Astrocyte of the cerebellum (primary cell): ENCODE data around the gene CDH22.

Source experiments
- DNase-seq: peaks from one replicate; pipeline ENCODE4 v3.0.0-alpha.2; 2011; ENCODE audit warnings: low read depth
- H3K4me3 ChIP-seq: 2 replicates; pipeline ENCODE4 v1.5.1; 2011; ENCODE audit warnings: mild to moderate bottlenecking, low read depth, low read length, moderate library complexity
- in situ Hi-C: cut with HindIII; loops from 2 replicates; pipeline ENCODE4 v1.10.0; 2017; ENCODE audit warnings: low sequenced_read_pairs
- TF ChIP-seq, protein P1 (sequence below): IDR thresholded peaks from 2 replicates; pipeline ENCODE4 v1.5.1; 2012; ENCODE audit warnings: low read length, low read depth, moderate library complexity, mild to moderate bottlenecking; ENCODE audit errors: missing control alignments

Gene CDH22

DNA sequence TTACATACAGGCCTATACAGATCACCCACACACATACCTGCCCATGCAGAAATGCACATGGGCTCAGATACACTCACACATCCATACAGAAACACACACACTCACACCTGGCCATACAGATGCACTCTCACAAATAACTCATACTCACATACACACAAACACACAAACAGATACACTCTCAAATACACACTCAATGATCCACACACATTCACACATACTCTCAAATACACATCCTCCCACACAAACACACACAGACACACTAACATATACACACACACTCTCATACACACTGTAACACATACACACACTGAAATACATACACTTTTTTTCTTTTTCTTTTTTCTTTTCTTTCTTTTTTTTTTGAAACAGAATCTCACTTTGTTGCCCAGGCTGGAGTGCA is 90.7 kb downstream of the CDH22 start:
- DNase-seq = no peak
- TF ChIP-seq, protein P1, sequence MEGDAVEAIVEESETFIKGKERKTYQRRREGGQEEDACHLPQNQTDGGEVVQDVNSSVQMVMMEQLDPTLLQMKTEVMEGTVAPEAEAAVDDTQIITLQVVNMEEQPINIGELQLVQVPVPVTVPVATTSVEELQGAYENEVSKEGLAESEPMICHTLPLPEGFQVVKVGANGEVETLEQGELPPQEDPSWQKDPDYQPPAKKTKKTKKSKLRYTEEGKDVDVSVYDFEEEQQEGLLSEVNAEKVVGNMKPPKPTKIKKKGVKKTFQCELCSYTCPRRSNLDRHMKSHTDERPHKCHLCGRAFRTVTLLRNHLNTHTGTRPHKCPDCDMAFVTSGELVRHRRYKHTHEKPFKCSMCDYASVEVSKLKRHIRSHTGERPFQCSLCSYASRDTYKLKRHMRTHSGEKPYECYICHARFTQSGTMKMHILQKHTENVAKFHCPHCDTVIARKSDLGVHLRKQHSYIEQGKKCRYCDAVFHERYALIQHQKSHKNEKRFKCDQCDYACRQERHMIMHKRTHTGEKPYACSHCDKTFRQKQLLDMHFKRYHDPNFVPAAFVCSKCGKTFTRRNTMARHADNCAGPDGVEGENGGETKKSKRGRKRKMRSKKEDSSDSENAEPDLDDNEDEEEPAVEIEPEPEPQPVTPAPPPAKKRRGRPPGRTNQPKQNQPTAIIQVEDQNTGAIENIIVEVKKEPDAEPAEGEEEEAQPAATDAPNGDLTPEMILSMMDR = no peak
- no peak overlapping the region for H3K4me3 ChIP-seq
- in situ Hi-C loops = no loop called here

DNA sequence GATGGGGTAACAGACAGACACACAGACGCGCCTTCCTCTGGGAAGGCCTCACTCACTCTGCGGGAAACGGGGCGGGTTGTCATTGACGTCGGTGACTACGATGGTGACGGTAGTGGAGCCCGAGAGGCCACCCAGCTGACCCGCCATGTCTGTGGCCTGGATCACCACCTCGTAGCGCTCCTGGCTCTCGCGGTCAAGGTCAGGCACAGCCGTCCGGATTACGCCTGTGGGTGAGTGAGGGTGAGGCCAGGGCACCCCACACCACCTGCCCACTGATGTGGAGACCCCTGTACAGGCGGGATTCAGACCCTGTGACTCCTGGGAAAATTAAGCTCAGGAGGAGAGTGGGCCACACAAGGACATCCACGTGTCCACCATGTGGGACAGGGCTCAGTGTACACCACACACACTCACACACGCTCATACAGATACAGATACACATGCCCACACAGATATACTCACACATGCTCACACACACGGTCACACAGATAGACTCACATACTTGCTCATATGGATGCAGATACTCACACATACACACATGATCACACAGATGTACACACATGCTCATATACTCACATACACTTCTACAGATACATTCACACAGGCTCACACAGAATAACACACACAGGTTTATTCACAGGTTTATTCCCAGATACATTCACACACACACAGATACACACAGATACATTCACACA is 91.4 kb downstream of the CDH22 start:
- H3K4me3 ChIP-seq = no peak overlapping the region
- in situ Hi-C loops = no loop called here
- DNase-seq = no peak
- TF ChIP-seq, protein P1 = no peak

DNA sequence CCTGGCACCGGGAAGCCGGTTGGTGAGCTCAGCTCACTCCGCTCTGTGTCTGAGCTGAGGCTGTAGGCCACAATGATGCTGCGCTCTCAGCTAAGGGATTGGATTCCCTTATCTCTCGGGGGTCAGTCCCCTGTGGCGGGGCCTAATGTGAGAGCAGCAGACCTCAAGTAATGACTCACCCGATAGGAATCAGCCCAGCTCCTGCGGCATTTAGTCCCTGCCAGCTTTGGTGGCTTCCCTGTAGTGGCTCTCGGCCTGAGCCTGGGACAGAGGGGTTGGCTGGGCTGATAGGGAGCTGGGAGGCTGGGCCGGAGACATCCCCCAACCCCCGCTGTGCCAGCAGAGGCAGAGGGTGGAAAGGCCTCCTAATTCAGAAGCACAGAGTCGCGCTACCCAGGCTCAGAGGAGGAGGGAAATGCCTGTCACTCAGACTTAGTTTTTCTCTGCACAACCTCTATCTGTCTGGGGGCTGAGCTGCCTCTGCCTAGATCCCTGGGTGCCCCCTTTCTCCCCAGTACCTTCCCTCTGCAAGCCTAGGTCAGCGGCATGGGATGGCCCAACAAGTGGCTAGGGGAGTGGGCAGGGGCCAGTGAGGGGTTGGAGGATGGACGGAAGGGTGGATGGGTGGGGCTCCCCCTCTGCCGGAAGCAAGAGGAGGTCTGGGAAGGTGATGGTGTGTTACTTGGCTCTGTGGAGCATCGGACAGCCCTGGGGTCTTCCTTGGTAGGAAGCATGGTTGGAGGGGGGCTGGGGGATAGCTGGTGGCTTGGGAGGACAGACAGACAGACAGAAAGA is 92.2 kb downstream of the CDH22 start:
- peak; percentile 19 for DNase-seq
- TF ChIP-seq, protein P1 = no peak
- in situ Hi-C loops = no loop called here
- no peak overlapping the region for H3K4me3 ChIP-seq

DNA sequence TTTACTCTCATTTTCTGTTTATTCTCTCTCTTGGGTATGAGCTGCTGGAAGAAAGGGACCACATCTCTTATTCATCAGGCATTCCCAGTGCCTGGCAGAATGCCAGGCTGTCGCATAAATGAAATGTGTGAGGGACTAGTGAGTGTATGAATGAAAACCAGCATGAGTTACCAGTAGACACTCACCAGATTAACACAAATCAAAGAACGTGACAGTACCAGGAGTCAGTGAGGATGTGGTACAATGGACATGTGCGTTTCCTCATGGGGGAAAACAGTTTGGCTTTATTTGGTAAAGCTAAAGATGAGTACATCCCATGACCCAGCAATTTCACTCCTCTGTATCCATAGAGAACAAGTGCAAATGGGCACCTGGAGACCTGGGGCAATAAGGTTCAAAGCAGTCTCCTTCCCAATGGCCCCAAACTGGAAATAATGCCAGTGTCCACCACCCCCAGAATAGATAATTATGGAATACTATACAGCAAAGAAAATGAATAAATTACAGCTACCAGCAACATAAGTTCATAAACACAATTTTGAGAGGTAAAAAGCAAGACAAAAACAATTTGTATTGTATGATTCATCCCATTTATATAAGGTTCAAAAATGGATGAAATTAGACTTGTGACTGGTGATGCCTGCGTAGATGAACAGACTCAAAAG is 93.3 kb downstream of the CDH22 start:
- in situ Hi-C loops = no loop called here
- no peak for DNase-seq
- TF ChIP-seq, protein P1 = no peak
- H3K4me3 ChIP-seq = no peak overlapping the region

DNA sequence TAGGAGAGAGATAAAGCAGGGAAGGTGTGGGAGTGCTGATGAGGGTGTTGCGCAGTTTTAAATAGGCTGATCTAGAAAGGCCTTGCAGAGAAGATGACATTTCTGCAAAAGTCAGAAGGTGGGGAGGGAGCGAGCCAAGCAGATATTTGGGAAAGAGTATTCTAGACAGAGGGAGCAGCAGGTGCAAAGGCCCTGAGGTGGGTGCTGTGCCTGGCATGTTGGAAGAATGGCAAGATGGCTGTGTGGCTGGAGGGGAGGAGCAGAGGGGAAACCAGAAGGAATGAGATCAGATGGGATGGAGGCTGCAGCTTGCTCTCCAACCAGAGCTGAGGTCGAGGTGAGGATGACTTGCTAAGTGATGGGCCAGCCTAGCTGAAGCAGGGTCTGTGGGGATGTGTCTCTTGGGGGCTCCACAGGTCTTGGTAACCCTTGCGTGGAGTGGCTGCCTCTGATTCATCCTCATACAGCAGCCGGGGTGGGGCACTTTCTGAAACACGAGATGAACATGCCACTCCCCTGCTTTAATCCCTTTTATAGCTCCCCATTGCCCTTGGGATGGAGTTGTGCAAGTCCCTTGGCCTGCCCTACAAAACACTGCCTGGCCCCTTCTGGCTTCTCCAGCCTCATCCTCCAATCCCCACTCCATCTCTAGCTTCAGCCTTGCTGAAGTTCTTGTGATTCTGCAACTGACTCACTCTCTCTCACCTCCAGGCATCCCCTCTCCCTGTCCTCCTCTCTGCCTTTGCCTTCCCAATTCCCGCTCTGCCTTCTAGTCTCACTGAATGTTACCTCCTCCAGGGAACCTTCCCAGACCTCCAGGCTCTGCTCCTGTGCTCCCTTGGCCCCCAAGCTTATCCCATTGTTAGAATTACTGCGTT is 94.1 kb downstream of the CDH22 start:
- in situ Hi-C loops = no loop called here
- no peak for DNase-seq
- TF ChIP-seq, protein P1 = no peak

DNA sequence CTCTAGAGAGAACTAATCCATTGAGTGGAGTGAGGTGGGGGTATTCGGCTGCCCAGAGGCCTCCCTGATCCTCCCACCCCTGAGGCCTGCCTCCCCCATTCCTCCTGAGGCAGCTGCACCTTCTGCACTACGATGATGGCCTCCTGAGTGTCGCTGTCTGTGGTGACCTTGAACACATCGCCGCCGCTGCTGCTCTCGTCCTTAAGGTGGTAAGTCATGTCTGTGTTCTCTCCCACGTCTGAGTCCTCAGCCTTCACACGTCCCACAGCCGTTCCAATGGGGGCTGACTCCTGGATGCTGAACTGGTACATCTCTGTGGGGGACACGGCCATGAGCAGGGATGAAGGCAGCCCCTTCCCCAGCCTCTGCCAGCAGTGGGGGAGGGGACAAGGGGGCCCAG is 95.4 kb downstream of the CDH22 start:
- no peak overlapping the region for H3K4me3 ChIP-seq
- TF ChIP-seq, protein P1 = no peak
- no peak for DNase-seq
- in situ Hi-C loops = no loop called here

More for the DNA sequence above, 94.1 kb downstream of the CDH22 start:
- no peak overlapping the region for H3K4me3 ChIP-seq
